NB4 (cell line): ENCODE measurements around the gene CD83.

ENCODE experiments used
- DNase-seq: peaks from one replicate; pipeline ENCODE4 v3.0.0; 2010; ENCODE audit warnings: low read depth
- H3K4me3 ChIP-seq: one replicate; pipeline ENCODE4 v1.5.1; 2011; ENCODE audit warnings: mild to moderate bottlenecking, low read depth, low read length, moderate library complexity
- MYC ChIP-seq: IDR thresholded peaks from 2 replicates; pipeline ENCODE4 v1.6.1; 2011; ENCODE audit warnings: low read depth, low read length
- POLR2A ChIP-seq: IDR thresholded peaks from 2 replicates; pipeline ENCODE4 v1.6.1; 2011; ENCODE audit warnings: mild to moderate bottlenecking; ENCODE audit not compliant: insufficient read length; ENCODE audit errors: extremely low read depth
- TF ChIP-seq, protein P1 (sequence below): IDR thresholded peaks from one replicate; pipeline ENCODE4 v1.5.1; 2012; ENCODE audit warnings: low read depth, low read length
- TF ChIP-seq, protein P2 (sequence below): IDR thresholded peaks from 2 replicates; pipeline ENCODE4 v1.6.1; 2011; ENCODE audit warnings: low read depth, low read length

The CD83 gene

DNA sequence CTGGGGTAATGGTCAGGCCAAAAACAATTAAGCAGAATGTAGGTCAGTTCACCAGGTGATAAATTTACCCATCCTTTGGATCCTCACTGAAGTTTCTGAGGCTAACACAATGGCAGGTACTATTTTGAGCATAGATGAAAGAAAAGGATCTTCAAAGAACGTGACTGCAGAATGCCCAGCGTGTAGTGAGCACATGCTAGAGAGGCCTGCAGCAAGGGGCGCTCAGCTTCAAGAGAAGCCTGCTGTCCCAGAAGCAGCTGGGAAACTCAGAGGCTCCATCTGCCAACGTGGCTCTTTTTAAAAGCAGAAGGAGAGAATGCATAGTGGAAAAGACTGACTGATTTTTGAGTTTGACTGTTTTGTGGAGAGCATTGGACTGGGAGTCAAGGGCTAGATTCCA is 57.4 kb downstream of the CD83 start:
- TF ChIP-seq MYC (no peak), POLR2A (no peak)
- TF ChIP-seq, protein P1, sequence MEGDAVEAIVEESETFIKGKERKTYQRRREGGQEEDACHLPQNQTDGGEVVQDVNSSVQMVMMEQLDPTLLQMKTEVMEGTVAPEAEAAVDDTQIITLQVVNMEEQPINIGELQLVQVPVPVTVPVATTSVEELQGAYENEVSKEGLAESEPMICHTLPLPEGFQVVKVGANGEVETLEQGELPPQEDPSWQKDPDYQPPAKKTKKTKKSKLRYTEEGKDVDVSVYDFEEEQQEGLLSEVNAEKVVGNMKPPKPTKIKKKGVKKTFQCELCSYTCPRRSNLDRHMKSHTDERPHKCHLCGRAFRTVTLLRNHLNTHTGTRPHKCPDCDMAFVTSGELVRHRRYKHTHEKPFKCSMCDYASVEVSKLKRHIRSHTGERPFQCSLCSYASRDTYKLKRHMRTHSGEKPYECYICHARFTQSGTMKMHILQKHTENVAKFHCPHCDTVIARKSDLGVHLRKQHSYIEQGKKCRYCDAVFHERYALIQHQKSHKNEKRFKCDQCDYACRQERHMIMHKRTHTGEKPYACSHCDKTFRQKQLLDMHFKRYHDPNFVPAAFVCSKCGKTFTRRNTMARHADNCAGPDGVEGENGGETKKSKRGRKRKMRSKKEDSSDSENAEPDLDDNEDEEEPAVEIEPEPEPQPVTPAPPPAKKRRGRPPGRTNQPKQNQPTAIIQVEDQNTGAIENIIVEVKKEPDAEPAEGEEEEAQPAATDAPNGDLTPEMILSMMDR, result no peak
- TF ChIP-seq, protein P2, sequence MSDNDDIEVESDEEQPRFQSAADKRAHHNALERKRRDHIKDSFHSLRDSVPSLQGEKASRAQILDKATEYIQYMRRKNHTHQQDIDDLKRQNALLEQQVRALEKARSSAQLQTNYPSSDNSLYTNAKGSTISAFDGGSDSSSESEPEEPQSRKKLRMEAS, result no peak
- no peak overlapping the region for H3K4me3 ChIP-seq
- DNase-seq, result no peak

DNA sequence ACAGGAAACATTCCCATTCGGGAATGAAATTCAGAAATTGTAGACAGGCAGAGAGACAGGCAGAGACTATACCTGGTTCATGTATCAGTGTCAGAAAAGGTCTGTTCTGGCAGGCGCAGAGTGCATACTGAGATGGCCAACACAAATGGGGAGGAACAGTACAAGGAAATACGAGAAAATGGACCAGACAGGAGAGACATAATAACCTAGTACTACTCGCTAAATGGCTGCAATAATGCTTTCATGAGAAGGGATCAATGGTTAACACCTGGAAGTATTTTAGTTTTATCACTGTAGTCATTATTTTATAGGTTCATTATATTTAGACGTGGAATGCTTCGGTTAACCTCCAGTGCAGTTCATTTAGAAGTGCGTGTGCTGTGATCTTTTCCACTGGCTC is 58.9 kb downstream of the CD83 start:
- TF ChIP-seq MYC (no peak), POLR2A (no peak)
- TF ChIP-seq, protein P1, result no peak
- H3K4me3 ChIP-seq, result no peak overlapping the region
- DNase-seq, result no peak

DNA sequence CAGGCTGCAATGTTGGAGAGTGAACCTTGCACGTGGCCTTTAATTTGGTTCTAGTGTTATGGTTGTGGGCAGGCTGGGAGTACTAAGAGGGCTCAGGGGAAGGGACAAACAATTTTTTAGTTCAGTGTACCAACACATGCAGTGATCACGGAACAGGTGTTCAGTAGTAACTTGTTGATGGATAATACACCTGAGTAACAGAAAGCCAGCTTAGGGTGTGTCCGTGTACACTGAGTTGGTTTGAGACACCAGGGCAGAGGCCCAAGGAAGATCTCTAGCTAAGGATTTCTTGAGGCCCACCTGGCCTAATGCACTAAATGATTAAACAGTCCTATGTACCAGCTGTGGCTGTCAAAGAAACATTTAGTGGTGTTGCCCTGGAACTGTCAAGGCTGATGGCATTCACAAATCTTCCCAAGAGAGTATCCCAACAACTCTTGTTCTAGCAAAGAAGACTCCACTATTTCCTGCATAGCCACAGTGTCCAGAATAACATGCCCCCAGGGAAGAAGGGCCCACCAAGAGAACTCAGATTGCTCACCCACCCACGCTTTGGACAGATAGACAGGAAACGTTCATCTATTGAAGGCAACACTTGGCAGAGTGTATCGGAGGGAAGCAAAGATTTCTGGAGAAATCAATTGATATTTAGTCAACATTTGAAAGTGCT is 60.0 kb downstream of the CD83 start:
- H3K4me3 ChIP-seq, result no peak overlapping the region
- no peak for DNase-seq
- TF ChIP-seq, protein P1, result no peak
- TF ChIP-seq POLR2A (no peak), MYC (no peak)
- TF ChIP-seq, protein P2, result no peak

DNA sequence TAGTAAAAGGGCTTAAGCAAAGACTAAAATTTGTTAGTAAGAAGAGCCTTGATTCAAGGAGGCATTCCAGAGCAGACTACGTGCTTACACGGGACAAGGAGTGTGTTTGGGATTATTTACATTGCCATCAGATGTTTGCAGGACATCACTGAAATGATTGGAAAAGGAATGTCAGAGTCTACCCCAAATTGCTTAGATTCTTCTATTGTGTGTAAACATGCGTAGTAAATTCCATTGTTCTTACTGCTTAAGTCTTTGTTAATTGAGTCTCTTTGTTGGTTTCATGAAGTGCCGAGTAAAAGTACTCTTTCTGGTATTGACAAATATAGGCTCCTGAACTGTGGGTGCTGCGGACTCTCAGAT is 60.5 kb downstream of the CD83 start:
- DNase-seq, result no peak
- no peak overlapping the region for H3K4me3 ChIP-seq

DNA sequence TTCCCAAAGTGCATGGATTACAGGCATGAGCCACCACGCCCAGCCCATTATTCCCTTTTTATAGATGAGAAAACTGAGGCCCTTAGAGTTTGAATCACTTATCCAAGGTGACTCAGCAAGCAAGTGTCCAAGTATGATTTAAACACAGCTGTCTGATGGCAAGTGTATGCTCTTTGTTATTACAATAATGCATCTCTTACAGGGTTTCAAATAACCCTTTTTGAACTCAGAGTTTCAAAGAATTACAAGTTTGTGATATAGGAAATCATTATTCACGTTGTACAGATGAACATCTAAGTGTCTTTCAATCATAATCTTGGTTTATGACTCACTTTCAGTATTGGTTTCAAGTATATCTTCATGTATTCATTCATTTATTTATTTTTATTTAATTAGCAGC is 63.0 kb downstream of the CD83 start:
- H3K4me3 ChIP-seq, result no peak overlapping the region
- no peak for DNase-seq
- TF ChIP-seq, protein P2, result no peak
- TF ChIP-seq, protein P1, result no peak
- TF ChIP-seq MYC (no peak), POLR2A (no peak)

More for the DNA sequence above, 60.5 kb downstream of the CD83 start:
- TF ChIP-seq, protein P2, result no peak
- TF ChIP-seq MYC (no peak), POLR2A (no peak)
- TF ChIP-seq, protein P1, result no peak

DNA sequence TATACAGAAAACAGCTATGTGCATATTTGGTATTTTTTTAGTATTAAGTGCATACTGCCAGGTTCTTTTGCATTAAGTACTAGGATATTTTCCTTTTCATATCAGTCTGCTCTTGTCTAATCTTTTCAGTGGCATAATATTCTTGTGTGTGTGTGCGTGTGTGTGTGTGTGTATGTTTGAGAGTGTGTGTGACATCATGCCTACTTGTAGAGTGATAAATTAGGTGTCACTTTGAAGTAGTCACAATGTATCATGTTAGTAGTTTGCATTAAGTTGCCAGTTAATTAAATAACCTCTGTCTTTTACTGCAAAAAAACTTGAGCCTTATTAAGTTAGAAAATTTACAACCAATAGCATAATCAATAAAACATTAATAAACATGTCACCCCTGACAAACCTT is 65.3 kb downstream of the CD83 start:
- no peak for TF ChIP-seq MYC
- TF ChIP-seq, protein P2, result no peak
- TF ChIP-seq, protein P1, result no peak
- TF ChIP-seq POLR2A, result no peak
- no peak for DNase-seq
- no peak overlapping the region for H3K4me3 ChIP-seq
